RWPE2 (cell line): Measurements from ENCODE around the gene CORO7.

Source experiments
- ATAC-seq: fragments of 200-7000 bp; cut with Tn5 transposase; 3 replicates; pipeline ENCODE4 v1.9.1; 2021; ENCODE audit warnings: low read depth
- DNase-seq: peaks from one replicate; pipeline ENCODE4 v3.0.0-alpha.2; 2020; ENCODE audit warnings: low spot score
- H3K27ac ChIP-seq: fragments of 450-650 bp; 2 replicates; pipeline ENCODE4 v1.5.1; 2017; ENCODE audit warnings: mild to moderate bottlenecking; ENCODE audit not compliant: poor library complexity, severe bottlenecking
- H3K27me3 ChIP-seq: fragments of 250-450 bp; sonication (Bioruptor Pico); 2 replicates; pipeline ENCODE4 v1.5.1; 2021; ENCODE audit warnings: mild to moderate bottlenecking, moderate library complexity; ENCODE audit not compliant: insufficient read depth, poor library complexity, severe bottlenecking
- H3K36me3 ChIP-seq: fragments of 250-450 bp; sonication (Bioruptor Pico); 2 replicates; pipeline ENCODE4 v1.5.1; 2020; ENCODE audit warnings: low read depth, mild to moderate bottlenecking, moderate library complexity
- H3K4me1 ChIP-seq: fragments of 250-450 bp; sonication (Bioruptor Pico); 2 replicates; pipeline ENCODE4 v1.5.1; 2021; ENCODE audit warnings: mild to moderate bottlenecking, moderate library complexity; ENCODE audit not compliant: insufficient read depth, poor library complexity, severe bottlenecking
- H3K4me3 ChIP-seq: fragments of 250-450 bp; sonication (Bioruptor Pico); 2 replicates; pipeline ENCODE4 v1.5.1; 2021; ENCODE audit warnings: mild to moderate bottlenecking, moderate library complexity; ENCODE audit not compliant: severe bottlenecking
- H3K9me3 ChIP-seq: fragments of 250-450 bp; sonication (Bioruptor Pico); 2 replicates; pipeline ENCODE4 v1.5.1; 2021; ENCODE audit warnings: mild to moderate bottlenecking, moderate library complexity; ENCODE audit not compliant: severe bottlenecking
- TF ChIP-seq, protein P1 (sequence below): fragments of 450-650 bp; IDR thresholded peaks from one replicate; pipeline ENCODE4 v1.5.1; 2017; ENCODE audit warnings: mild to moderate bottlenecking, moderate library complexity; ENCODE audit not compliant: poor library complexity, severe bottlenecking

The CORO7 gene

DNA sequence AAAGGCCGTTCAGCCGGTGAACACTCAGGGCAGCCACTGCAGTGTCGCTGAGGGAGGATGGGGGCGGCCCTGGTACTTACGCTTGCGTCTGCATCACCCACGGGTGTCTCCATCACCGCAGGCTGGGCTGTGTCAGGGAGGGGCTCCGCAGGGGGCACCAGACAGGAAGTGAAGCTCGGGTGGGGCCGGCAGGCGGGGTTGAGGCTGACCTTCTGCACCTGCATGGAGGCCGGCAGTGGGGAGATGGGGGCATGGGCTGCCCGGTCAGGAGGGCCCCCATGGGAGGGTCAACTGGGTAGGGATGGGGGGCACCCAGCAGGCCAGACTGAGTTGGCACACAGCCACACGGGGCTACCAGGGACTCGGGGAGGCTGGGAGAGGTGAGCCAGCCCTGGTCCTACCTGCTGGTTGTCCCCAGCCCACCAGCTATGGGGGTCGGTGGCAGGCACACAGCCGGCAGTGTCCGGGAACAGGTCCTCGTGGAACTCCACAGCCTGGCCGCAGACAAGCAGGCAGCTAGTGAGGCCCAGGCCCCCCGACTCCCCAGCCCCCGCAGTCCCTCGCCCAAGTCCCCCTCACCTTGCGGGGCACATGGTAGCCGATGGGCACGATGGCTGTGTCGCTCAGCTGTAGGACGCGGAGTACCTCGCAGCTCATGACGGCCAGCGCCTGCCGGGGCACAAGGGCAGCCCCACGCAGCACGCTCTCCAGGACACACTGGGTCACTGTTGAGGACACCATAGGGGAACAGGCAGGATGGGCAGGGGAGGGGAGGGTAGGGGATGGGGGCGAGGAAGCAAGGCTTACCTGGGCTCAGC is 52.0 kb downstream of the CORO7 start:
- Histone ChIP-seq H3K36me3 (no peaks in the 10 kb centered on the region; the same call in 1 of the 2 replicates), H3K4me1 (peaks cover 22% of the 10 kb centered on the region), H3K4me3 (no peak overlapping the region), H3K27me3 (no peaks in the 10 kb centered on the region), H3K9me3 (no peaks in the 10 kb centered on the region), H3K27ac (no peak overlapping the region)
- TF ChIP-seq, protein P1, sequence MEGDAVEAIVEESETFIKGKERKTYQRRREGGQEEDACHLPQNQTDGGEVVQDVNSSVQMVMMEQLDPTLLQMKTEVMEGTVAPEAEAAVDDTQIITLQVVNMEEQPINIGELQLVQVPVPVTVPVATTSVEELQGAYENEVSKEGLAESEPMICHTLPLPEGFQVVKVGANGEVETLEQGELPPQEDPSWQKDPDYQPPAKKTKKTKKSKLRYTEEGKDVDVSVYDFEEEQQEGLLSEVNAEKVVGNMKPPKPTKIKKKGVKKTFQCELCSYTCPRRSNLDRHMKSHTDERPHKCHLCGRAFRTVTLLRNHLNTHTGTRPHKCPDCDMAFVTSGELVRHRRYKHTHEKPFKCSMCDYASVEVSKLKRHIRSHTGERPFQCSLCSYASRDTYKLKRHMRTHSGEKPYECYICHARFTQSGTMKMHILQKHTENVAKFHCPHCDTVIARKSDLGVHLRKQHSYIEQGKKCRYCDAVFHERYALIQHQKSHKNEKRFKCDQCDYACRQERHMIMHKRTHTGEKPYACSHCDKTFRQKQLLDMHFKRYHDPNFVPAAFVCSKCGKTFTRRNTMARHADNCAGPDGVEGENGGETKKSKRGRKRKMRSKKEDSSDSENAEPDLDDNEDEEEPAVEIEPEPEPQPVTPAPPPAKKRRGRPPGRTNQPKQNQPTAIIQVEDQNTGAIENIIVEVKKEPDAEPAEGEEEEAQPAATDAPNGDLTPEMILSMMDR = no peak
- DNase-seq = no peak
- ATAC-seq = no peak

GRCh38 chr16:4362476-4363135 is 53.8 kb downstream of the CORO7 start:
- DNase-seq = no peak
- Histone ChIP-seq H3K36me3 (no peaks in the 10 kb centered on the region; the same call in 1 of the 2 replicates), H3K27ac (no peak overlapping the region), H3K4me3 (no peak overlapping the region), H3K27me3 (no peaks in the 10 kb centered on the region), H3K4me1 (peaks cover 7% of the 10 kb centered on the region), H3K9me3 (no peaks in the 10 kb centered on the region)
- TF ChIP-seq, protein P1 = no peak
- ATAC-seq = no peak

DNA sequence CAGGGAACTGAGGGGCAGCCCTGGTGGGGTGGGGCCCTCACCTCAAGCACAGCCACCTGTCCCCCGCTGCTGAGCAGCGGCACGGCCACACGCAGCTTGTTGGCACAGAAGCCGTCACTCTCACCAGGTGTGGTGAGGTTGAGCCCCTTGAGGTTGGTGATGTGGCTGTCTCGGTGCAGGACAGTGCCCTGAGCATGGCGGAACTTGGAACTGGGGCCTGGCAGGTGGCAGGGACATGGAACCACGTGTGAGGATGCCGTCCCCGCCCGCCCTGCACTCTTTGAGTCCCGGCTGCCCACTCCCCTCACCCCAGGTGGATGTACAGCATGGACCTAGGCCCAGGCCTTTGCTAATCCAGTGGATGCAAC is 54.5 kb downstream of the CORO7 start:
- Histone ChIP-seq H3K4me1 (peaks cover 2% of the 10 kb centered on the region), H3K27ac (no peak overlapping the region), H3K4me3 (no peak overlapping the region), H3K27me3 (no peaks in the 10 kb centered on the region), H3K9me3 (no peaks in the 10 kb centered on the region), H3K36me3 (no peaks in the 10 kb centered on the region; the same call in 1 of the 2 replicates)
- no peak for DNase-seq
- TF ChIP-seq, protein P1 = no peak
- ATAC-seq = no peak

DNA sequence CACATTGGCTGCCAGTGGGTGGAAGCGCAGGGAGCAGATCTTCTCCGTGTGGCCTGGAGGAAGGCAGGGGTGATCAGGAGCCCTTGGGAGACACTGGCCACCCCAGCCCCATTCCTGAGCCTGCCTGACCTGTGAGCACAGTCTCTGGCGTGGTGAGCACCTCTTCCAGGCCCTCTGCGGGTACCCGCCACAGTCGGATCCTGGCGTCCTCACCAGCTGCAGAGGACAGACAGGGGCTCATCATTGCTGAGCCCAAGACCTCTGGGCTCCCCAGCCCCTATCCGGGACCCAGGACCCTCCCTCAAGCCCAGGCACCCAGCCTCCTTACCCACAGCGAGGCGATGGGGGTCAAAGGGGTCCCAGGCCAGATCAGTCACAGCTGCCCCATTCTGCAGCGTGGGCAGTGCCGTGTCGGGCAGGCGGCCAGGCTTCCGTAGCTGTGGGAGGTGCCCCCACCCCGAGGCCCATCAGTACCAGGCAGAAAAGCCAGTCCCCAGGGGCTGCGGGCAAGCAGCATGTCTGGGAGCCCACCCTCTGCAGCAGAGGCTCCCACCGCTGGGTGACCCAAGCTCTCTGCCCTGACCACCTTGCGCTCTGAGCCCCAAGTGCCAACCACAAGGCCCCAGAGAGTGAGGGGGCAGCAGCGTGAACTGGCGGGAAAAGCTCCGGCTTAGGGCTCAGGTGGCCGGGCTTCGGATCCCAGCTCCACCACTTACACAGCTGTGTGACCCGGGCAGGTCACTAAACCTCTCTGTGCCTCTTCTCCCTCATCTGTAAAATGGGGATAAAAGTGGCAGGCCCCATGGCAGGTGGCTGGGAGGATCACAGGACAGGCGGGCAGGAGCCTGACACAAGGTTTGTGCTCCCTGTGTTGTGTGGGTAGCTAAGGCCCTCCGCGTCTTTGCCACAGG is 55.1 kb downstream of the CORO7 start:
- Histone ChIP-seq H3K27me3 (no peaks in the 10 kb centered on the region), H3K27ac (no peak overlapping the region), H3K36me3 (no peaks in the 10 kb centered on the region; the same call in 1 of the 2 replicates), H3K9me3 (no peaks in the 10 kb centered on the region), H3K4me3 (no peak overlapping the region), H3K4me1 (no peaks in the 10 kb centered on the region)
- DNase-seq = no peak
- TF ChIP-seq, protein P1 = no peak
- ATAC-seq = no peak; the same call in 2 of the 3 replicates
